ENCODE results near the gene UBE2J1. TPM values are rescaled to one million over a fixed set of nuclear protein-coding genes. Genes with fewer than 3 reads are reported as not detected.

The UBE2J1 gene
- total RNA-seq, 1 donor from 2014 or later = 15.0 TPM

Other genes starting within 250 kb of the UBE2J1 start
- 0.24 TPM for gene SRSF12, start 234.7 kb downstream of the UBE2J1 start, total RNA-seq
- 13.3 TPM for gene PM20D2, start 206.7 kb downstream of the UBE2J1 start, total RNA-seq
- gene GABRR1, start 135.4 kb downstream of the UBE2J1 start, total RNA-seq = not detected
- 0.35 TPM for gene GABRR2, start 37.4 kb downstream of the UBE2J1 start, total RNA-seq
- 126 TPM for gene RRAGD, start 59.6 kb upstream of the UBE2J1 start, total RNA-seq
- 17.0 TPM for gene ANKRD6, start 80.4 kb upstream of the UBE2J1 start, total RNA-seq

Data from Right ventricle myocardium inferior (tissue), 1 donor.